Measurements from ENCODE around the gene PRDM16.

- TF ChIP-seq POLR2AphosphoS5 (IDR thresholded peaks at IDR 0.05; ENCODE audit: low read depth, low read length) (no peak), CTCF (IDR thresholded peaks at IDR 0.05) (no peak)
These were observed 261.8 kb downstream of the PRDM16 start for GRCh38 chr1:3330771-3331245.
